ENCODE data around the gene MMRN2.
"Not testable (repeated sequence)": the region's sequence is repeated elsewhere in the genome, so short reads cannot be mapped to it uniquely, and the experiment has no call there.

Gene MMRN2

GRCh38 chr10:86957471-86958115 lies at the start of gene MMRN2:
Gene MMRN2, minus strand, starts transcription at chr10:86957615. Its CDS starts 74 bp downstream, at chr10:86957541.
- no peak for DNase-seq

- DNase-seq, result not testable (repeated sequence)
Measured at GRCh38 chr10:87007124-87007523, 49.7 kb upstream of the MMRN2 start.

- no peak for DNase-seq
Measured at GRCh38 chr10:87000491-87000890, 43.1 kb upstream of the MMRN2 start.

- DNase-seq, result not testable (repeated sequence)
Measured at GRCh38 chr10:86999802-87000403, 42.5 kb upstream of the MMRN2 start.

- no peak for DNase-seq
Measured at GRCh38 chr10:86992929-86993328, 35.5 kb upstream of the MMRN2 start.

- DNase-seq, result no peak
Measured at GRCh38 chr10:86992456-86992855, 35.0 kb upstream of the MMRN2 start.

- DNase-seq, result not testable (repeated sequence)
Measured at GRCh38 chr10:86991362-86991761, 33.9 kb upstream of the MMRN2 start.

- no peak for DNase-seq
Measured at GRCh38 chr10:86988520-86988919, 31.1 kb upstream of the MMRN2 start.

GRCh38 chr10:86984498-86984897 lies 27.1 kb upstream of the MMRN2 start:
- DNase-seq, result not testable (repeated sequence)

- no peak for DNase-seq
Measured at GRCh38 chr10:86981716-86982115, 24.3 kb upstream of the MMRN2 start.

GRCh38 chr10:86981020-86981419 lies 23.6 kb upstream of the MMRN2 start:
- not testable (repeated sequence) for DNase-seq

GRCh38 chr10:86979977-86980448 lies 22.6 kb upstream of the MMRN2 start:
- DNase-seq, result no peak

- no peak for DNase-seq
Measured at GRCh38 chr10:86979296-86979818, 21.9 kb upstream of the MMRN2 start.

GRCh38 chr10:86978457-86978856 lies 21.0 kb upstream of the MMRN2 start:
- DNase-seq, result not testable (repeated sequence)

GRCh38 chr10:86976362-86977056 lies 19.1 kb upstream of the MMRN2 start:
- DNase-seq, result no peak

GRCh38 chr10:86974484-86974883 lies 17.1 kb upstream of the MMRN2 start:
- DNase-seq, result no peak

GRCh38 chr10:86972613-86973380 lies 15.4 kb upstream of the MMRN2 start:
- no peak for DNase-seq

- peak; percentile 94 for DNase-seq
Measured at GRCh38 chr10:86971232-86971991, 14.0 kb upstream of the MMRN2 start.

- no peak for DNase-seq
Measured at GRCh38 chr10:86970982-86971231, 13.5 kb upstream of the MMRN2 start.

GRCh38 chr10:86970162-86970981 lies 13.0 kb upstream of the MMRN2 start:
- peak; percentile 40 for DNase-seq

GRCh38 chr10:86969421-86970041 lies 12.1 kb upstream of the MMRN2 start:
- peak; percentile 54 for DNase-seq
